Measurements from ENCODE around the gene FBLN1.

FBLN1 gene

GRCh38 chr22:45503050-45503815, 550 bp downstream of the FBLN1 start (continued):
- no peak for TF ChIP-seq ZNF175 (tag by site-specific recombination; IDR thresholded peaks at IDR 0.05)
- TF ChIP-seq ZNF777 (tag by site-specific recombination; IDR thresholded peaks at IDR 0.05; ENCODE audit: borderline replicate concordance), result peak; percentile 33; the same call in 1 of the 2 replicates
- TF ChIP-seq ZNF335 (tag by site-specific recombination; conservative IDR thresholded peaks at IDR 0.05), result peak; percentile 46
- TF ChIP-seq ZBTB26 (tag by site-specific recombination; optimal IDR thresholded peaks at IDR 0.05), result peak; percentile 43
- TF ChIP-seq KLF7 (tag by site-specific recombination; IDR thresholded peaks at IDR 0.05; ENCODE audit: borderline replicate concordance), result no peak

GRCh38 chr22:45503816-45504372, 1.2 kb downstream of the FBLN1 start:
- Histone ChIP-seq H3K27ac (ENCODE audit: extremely low read depth, low read depth, low read length) (no peak overlapping the region), H3K4me1 (ENCODE audit: control insufficient read depth, insufficient read depth, low read length) (peaks cover 9% of the 10 kb centered on the region), H3K9me3 (ENCODE audit: control insufficient read depth, insufficient read depth, low read depth, low read length) (no peaks in the 10 kb centered on the region), H3K4me3 (ENCODE audit: low read depth, low read length) (peak overlapping the region; percentile 57), H3K36me3 (ENCODE audit: control insufficient read depth in 2 of 2, insufficient read depth in 1 of 2, low read length in 2 of 2) (peaks cover 0 to 10% of the 10 kb centered on the region in 2 experiments; a peak in 1 of 3 replicates)
- CTCF ChIA-PET, result interaction anchor here (0.7 to 1.3 kb wide), 6 partner anchors 15 to 241 kb away, joined by 3 to 5 read pairs (median 3); no protein-coding TSS in a partner anchor
- POLR2A ChIA-PET, result interaction anchor here (0.5 to 1.0 kb wide), 3 partner anchors 340 to 793 kb away, joined by 3 to 4 read pairs (median 3); partner anchors contain the start of genes GTSE1 and NUP50
- TF ChIP-seq ZNF138 (tag by site-specific recombination; IDR thresholded peaks at IDR 0.05; ENCODE audit: borderline replicate concordance), result no peak
- no peak for TF ChIP-seq ZNF704 (tag by site-specific recombination; IDR thresholded peaks at IDR 0.05)
- no peak for TF ChIP-seq BCL11A (tag by site-specific recombination; IDR thresholded peaks at IDR 0.05; ENCODE audit: low read depth)
- no peak for TF ChIP-seq ZNF654 (tag by site-specific recombination; IDR thresholded peaks at IDR 0.05; ENCODE audit: low read depth)
- TF ChIP-seq ZSCAN30 (tag by site-specific recombination; IDR thresholded peaks at IDR 0.05), result no peak
- no peak for TF ChIP-seq ZNF37A (tag by site-specific recombination; IDR thresholded peaks at IDR 0.05)
- no peak for TF ChIP-seq ZNF133 (tag by site-specific recombination; IDR thresholded peaks at IDR 0.05)
- TF ChIP-seq ZNF174 (tag by site-specific recombination; IDR thresholded peaks at IDR 0.05), result no peak
- TF ChIP-seq KLF8 (tag by site-specific recombination; IDR thresholded peaks at IDR 0.05), result no peak
- TF ChIP-seq ZNF433 (tag by site-specific recombination; IDR thresholded peaks at IDR 0.05; ENCODE audit: low read depth), result no peak
- no peak for TF ChIP-seq ZFP69B (tag by site-specific recombination; IDR thresholded peaks at IDR 0.05)
- no peak for TF ChIP-seq ZNF214 (tag by site-specific recombination; IDR thresholded peaks at IDR 0.05; ENCODE audit: borderline replicate concordance)
- TF ChIP-seq ZSCAN23 (tag by site-specific recombination; IDR thresholded peaks at IDR 0.05), result no peak
- TF ChIP-seq ZNF792 (tag by site-specific recombination; IDR thresholded peaks at IDR 0.05), result no peak

Data from HEK293 (cell line).